ENCODE data around the gene SCAF4. TPM values are rescaled to one million over a fixed set of nuclear protein-coding genes. Genes with fewer than 3 reads are reported as not detected.
A peak's percentile ranks its signal among the peaks of the same experiment; 100 is the strongest.
"Not testable (repeated sequence)": the region's sequence is repeated elsewhere in the genome, so short reads cannot be mapped to it uniquely, and the experiment has no call there.

Gene SCAF4
- total RNA-seq, 1 experiment from 2014 or later = 52.8 TPM

DNA sequence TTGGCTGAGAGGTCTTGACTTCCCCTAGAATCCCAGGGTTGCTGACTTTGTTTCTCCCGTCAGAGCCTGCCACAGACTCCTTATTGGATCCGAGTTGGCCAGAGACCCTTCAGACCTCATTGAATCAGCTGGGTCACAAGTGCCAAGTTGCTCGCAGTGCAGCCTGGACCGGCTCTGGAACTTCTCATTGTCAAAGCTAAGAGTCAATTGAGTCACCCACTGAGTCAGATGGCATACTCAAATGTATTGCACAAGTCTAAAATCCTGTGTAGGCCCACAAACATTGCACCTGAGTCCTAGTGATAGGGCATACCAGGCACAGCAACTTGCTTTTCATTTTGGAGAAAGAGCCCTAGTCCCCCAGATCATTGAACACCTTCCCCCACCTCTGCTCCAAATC lies 20.4 kb upstream of the SCAF4 start:
- H3K27ac ChIP-seq (ENCODE audit: low read length) = no peak overlapping the region
- H3K79me2 ChIP-seq (ENCODE audit: low read length) = no peaks in the 10 kb centered on the region
- DNase-seq = no peak
- no peaks in the 10 kb centered on the region for H3K9me2 ChIP-seq (replicated peaks; ENCODE audit: insufficient read depth, low read length)
- H3K9me3 ChIP-seq (ENCODE audit: low read length) = no peaks in the 10 kb centered on the region
- no peaks in the 10 kb centered on the region for H3K36me3 ChIP-seq (ENCODE audit: insufficient read depth, low read length)
- H3K4me1 ChIP-seq (ENCODE audit: low read length) = peaks cover 24% of the 10 kb centered on the region
- no peak overlapping the region for H3K4me3 ChIP-seq (ENCODE audit: low read length)
- H4K20me1 ChIP-seq (ENCODE audit: insufficient read depth, low read depth, low read length) = no peaks in the 10 kb centered on the region
- H3K9ac ChIP-seq (ENCODE audit: low read length) = no peak overlapping the region
- H3K27me3 ChIP-seq (ENCODE audit: low read length) = no peaks in the 10 kb centered on the region
- H2AFZ ChIP-seq (ENCODE audit: low read length) = no peak overlapping the region
- no peak overlapping the region for H3K4me2 ChIP-seq (ENCODE audit: low read depth, low read length, poor library complexity, severe bottlenecking)

GRCh38 chr21:31750843-31751242 lies 18.9 kb upstream of the SCAF4 start:
- Histone ChIP-seq H3K4me2 (ENCODE audit: low read depth, low read length, poor library complexity, severe bottlenecking) (no peak overlapping the region), H3K36me3 (ENCODE audit: insufficient read depth, low read length) (no peaks in the 10 kb centered on the region), H3K4me3 (ENCODE audit: low read length) (no peak overlapping the region), H2AFZ (ENCODE audit: low read length) (no peak overlapping the region), H3K79me2 (ENCODE audit: low read length) (no peaks in the 10 kb centered on the region), H3K9ac (ENCODE audit: low read length) (no peak overlapping the region), H3K9me2 (replicated peaks; ENCODE audit: insufficient read depth, low read length) (no peaks in the 10 kb centered on the region), H4K20me1 (ENCODE audit: insufficient read depth, low read depth, low read length) (no peaks in the 10 kb centered on the region), H3K4me1 (ENCODE audit: low read length) (peaks cover 21% of the 10 kb centered on the region), H3K27me3 (ENCODE audit: low read length) (no peaks in the 10 kb centered on the region), H3K27ac (ENCODE audit: low read length) (no peak overlapping the region), H3K9me3 (ENCODE audit: low read length) (no peaks in the 10 kb centered on the region)
- no peak for DNase-seq

GRCh38 chr21:31744182-31744800 lies 12.4 kb upstream of the SCAF4 start:
- Histone ChIP-seq H3K36me3 (ENCODE audit: insufficient read depth, low read length) (no peaks in the 10 kb centered on the region), H3K27me3 (ENCODE audit: low read length) (no peaks in the 10 kb centered on the region), H3K4me1 (ENCODE audit: low read length) (peaks cover 20% of the 10 kb centered on the region), H3K79me2 (ENCODE audit: low read length) (no peaks in the 10 kb centered on the region), H2AFZ (ENCODE audit: low read length) (peak overlapping the region; percentile 49; the same call in 1 of the 2 replicates), H3K4me2 (ENCODE audit: low read depth, low read length, poor library complexity, severe bottlenecking) (no peak overlapping the region), H3K9me2 (replicated peaks; ENCODE audit: insufficient read depth, low read length) (no peaks in the 10 kb centered on the region), H3K27ac (ENCODE audit: low read length) (no peak overlapping the region), H4K20me1 (ENCODE audit: insufficient read depth, low read depth, low read length) (no peaks in the 10 kb centered on the region), H3K9ac (ENCODE audit: low read length) (no peak overlapping the region), H3K4me3 (ENCODE audit: low read length) (no peak overlapping the region), H3K9me3 (ENCODE audit: low read length) (no peaks in the 10 kb centered on the region)
- no peak for DNase-seq

DNA sequence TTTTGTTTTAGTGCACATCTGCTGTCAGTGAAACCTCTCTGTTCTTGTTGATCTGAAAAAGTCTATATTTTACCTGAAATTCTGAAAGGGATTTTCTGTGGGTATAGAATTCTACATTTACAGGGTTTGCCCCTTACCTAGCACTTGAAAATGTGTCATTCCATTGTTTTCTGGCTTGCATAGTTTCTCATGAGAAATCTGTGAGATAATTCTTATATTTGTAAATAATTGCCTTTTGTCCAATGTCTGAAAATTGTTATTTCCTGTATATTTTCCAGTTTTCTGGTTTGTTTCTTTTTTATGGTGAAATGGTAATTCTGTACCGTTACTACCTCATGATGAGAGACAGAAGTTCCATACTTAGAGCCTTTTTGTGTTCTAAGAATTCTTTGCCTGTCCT lies 11.8 kb upstream of the SCAF4 start:
- peak overlapping the region; percentile 49; the same call in 1 of the 2 replicates for H2AFZ ChIP-seq (ENCODE audit: low read length)

GRCh38 chr21:31741116-31741515 lies 9.2 kb upstream of the SCAF4 start:
- Histone ChIP-seq H3K27ac (ENCODE audit: low read length) (no peak overlapping the region), H3K36me3 (ENCODE audit: insufficient read depth, low read length) (no peaks in the 10 kb centered on the region), H4K20me1 (ENCODE audit: insufficient read depth, low read depth, low read length) (no peaks in the 10 kb centered on the region), H2AFZ (ENCODE audit: low read length) (no peak overlapping the region), H3K9me2 (replicated peaks; ENCODE audit: insufficient read depth, low read length) (no peaks in the 10 kb centered on the region), H3K79me2 (ENCODE audit: low read length) (no peaks in the 10 kb centered on the region), H3K4me2 (ENCODE audit: low read depth, low read length, poor library complexity, severe bottlenecking) (no peak overlapping the region), H3K9me3 (ENCODE audit: low read length) (no peaks in the 10 kb centered on the region), H3K9ac (ENCODE audit: low read length) (no peak overlapping the region), H3K27me3 (ENCODE audit: low read length) (no peaks in the 10 kb centered on the region), H3K4me1 (ENCODE audit: low read length) (peaks cover 10% of the 10 kb centered on the region), H3K4me3 (ENCODE audit: low read length) (no peak overlapping the region)
- DNase-seq = no peak

More for the DNA sequence above, 11.8 kb upstream of the SCAF4 start:
- H3K4me1 ChIP-seq (ENCODE audit: low read length) = peaks cover 16% of the 10 kb centered on the region
- H3K36me3 ChIP-seq (ENCODE audit: insufficient read depth, low read length) = no peaks in the 10 kb centered on the region
- no peaks in the 10 kb centered on the region for H3K79me2 ChIP-seq (ENCODE audit: low read length)
- no peak overlapping the region for H3K4me2 ChIP-seq (ENCODE audit: low read depth, low read length, poor library complexity, severe bottlenecking)
- no peak overlapping the region for H3K4me3 ChIP-seq (ENCODE audit: low read length)
- H3K9ac ChIP-seq (ENCODE audit: low read length) = no peak overlapping the region
- no peaks in the 10 kb centered on the region for H3K9me3 ChIP-seq (ENCODE audit: low read length)
- DNase-seq = no peak
- H3K27me3 ChIP-seq (ENCODE audit: low read length) = no peaks in the 10 kb centered on the region
- no peak overlapping the region for H3K27ac ChIP-seq (ENCODE audit: low read length)
- no peaks in the 10 kb centered on the region for H3K9me2 ChIP-seq (replicated peaks; ENCODE audit: insufficient read depth, low read length)
- no peaks in the 10 kb centered on the region for H4K20me1 ChIP-seq (ENCODE audit: insufficient read depth, low read depth, low read length)

GRCh38 chr21:31737586-31738397 lies 5.9 kb upstream of the SCAF4 start:
- H3K4me3 ChIP-seq (ENCODE audit: low read length); H2AFZ ChIP-seq (ENCODE audit: low read length); H3K27me3 ChIP-seq (ENCODE audit: low read length); H3K36me3 ChIP-seq (ENCODE audit: insufficient read depth, low read length); H3K9me2 ChIP-seq (replicated peaks; ENCODE audit: insufficient read depth, low read length); H3K4me2 ChIP-seq (ENCODE audit: low read depth, low read length, poor library complexity, severe bottlenecking); DNase-seq; H3K9ac ChIP-seq (ENCODE audit: low read length); H3K9me3 ChIP-seq (ENCODE audit: low read length); H4K20me1 ChIP-seq (ENCODE audit: insufficient read depth, low read depth, low read length); H3K27ac ChIP-seq (ENCODE audit: low read length); H3K79me2 ChIP-seq (ENCODE audit: low read length): not testable (repeated sequence)
- H3K4me1 ChIP-seq (ENCODE audit: low read length) = peaks cover 21% of the 10 kb centered on the region

- H2AFZ ChIP-seq (ENCODE audit: low read length) = no peak overlapping the region
Measured at GRCh38 chr21:31735511-31735992, 3.6 kb upstream of the SCAF4 start.

DNA sequence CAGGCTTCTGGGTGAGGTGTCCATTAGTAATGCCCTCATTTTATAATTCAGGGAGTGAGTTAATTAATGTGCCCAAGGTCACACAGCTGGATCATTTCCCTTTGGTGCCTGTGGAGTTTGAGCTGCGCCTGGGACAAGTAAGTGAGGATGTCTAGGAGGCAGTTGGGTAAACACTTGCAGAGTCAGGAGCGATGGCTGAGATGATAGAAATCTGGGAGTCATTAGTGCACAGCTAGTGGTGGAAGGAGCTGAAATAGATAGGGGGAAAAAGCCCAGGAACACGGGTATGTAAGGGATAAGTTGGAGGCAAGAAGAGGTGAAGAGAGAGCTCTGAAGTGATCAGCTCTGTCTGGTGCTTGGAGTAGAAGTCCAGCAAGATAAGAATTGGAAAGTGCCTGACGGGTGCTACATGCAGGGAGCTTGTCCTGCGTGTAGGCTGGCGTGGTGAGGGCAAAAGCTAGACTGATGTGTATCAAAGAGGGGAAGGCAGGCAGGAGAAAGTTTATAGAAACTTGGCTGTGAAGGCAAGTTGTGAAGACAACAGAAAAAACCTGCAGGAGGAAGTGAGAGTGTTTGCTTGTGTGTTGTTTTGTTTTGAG lies 1.7 kb upstream of the SCAF4 start:
- no peaks in the 10 kb centered on the region for H3K27me3 ChIP-seq (ENCODE audit: low read length)
- H3K9me2 ChIP-seq (replicated peaks; ENCODE audit: insufficient read depth, low read length) = no peaks in the 10 kb centered on the region
- peaks cover 45% of the 10 kb centered on the region for H3K4me1 ChIP-seq (ENCODE audit: low read length)
- no peak overlapping the region for H2AFZ ChIP-seq (ENCODE audit: low read length)
- peak overlapping the region; percentile 88 for H3K9ac ChIP-seq (ENCODE audit: low read length)
- H3K4me2 ChIP-seq (ENCODE audit: low read depth, low read length, poor library complexity, severe bottlenecking) = peak overlapping the region; percentile 99
- H3K79me2 ChIP-seq (ENCODE audit: low read length) = peaks cover 32% of the 10 kb centered on the region
- no peak for DNase-seq
- H3K27ac ChIP-seq (ENCODE audit: low read length) = no peak overlapping the region
- H4K20me1 ChIP-seq (ENCODE audit: insufficient read depth, low read depth, low read length) = peaks cover 20% of the 10 kb centered on the region
- H3K9me3 ChIP-seq (ENCODE audit: low read length) = no peaks in the 10 kb centered on the region
- peak overlapping the region; percentile 75; the same call in 1 of the 2 replicates for H3K4me3 ChIP-seq (ENCODE audit: low read length)
- H3K36me3 ChIP-seq (ENCODE audit: insufficient read depth, low read length) = peaks cover 6% of the 10 kb centered on the region; the same call in 1 of the 2 replicates

More at GRCh38 chr21:31735511-31735992, 3.6 kb upstream of the SCAF4 start:
- Histone ChIP-seq H3K9ac (ENCODE audit: low read length) (no peak overlapping the region), H3K27me3 (ENCODE audit: low read length) (no peaks in the 10 kb centered on the region), H3K4me1 (ENCODE audit: low read length) (peaks cover 27% of the 10 kb centered on the region), H3K27ac (ENCODE audit: low read length) (no peak overlapping the region), H3K9me2 (replicated peaks; ENCODE audit: insufficient read depth, low read length) (no peaks in the 10 kb centered on the region), H3K9me3 (ENCODE audit: low read length) (no peaks in the 10 kb centered on the region), H3K79me2 (ENCODE audit: low read length) (peaks cover 13% of the 10 kb centered on the region), H3K4me3 (ENCODE audit: low read length) (no peak overlapping the region), H4K20me1 (ENCODE audit: insufficient read depth, low read depth, low read length) (peaks cover 5% of the 10 kb centered on the region; the same call in 1 of the 2 replicates), H3K4me2 (ENCODE audit: low read depth, low read length, poor library complexity, severe bottlenecking) (peak overlapping the region; percentile 16), H3K36me3 (ENCODE audit: insufficient read depth, low read length) (no peaks in the 10 kb centered on the region)
- no peak for DNase-seq

Measured in Karpas-422 (cell line).